Measurements from ENCODE around the gene HEXA.

DNA sequence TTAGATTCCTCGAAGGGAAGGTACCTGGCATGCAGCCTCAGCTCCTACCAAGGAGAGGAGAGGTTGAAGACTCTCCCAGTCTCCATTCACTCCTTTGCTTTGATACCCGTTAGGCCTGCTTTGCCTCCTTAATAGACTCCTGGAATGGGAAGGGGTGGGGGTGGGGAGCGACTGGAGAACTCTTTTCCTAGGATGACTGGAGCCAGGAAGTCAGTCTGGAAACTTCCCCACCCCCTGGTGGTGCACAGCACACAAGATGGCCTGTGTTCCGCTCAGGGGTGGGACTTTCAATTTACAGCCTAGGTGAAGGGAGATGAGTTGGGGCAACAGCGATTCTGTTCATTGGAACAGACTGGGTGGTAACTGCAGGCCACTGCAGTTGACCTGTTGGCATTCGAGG is 34.5 kb downstream of the HEXA start:
- TF ChIP-seq, protein P1, sequence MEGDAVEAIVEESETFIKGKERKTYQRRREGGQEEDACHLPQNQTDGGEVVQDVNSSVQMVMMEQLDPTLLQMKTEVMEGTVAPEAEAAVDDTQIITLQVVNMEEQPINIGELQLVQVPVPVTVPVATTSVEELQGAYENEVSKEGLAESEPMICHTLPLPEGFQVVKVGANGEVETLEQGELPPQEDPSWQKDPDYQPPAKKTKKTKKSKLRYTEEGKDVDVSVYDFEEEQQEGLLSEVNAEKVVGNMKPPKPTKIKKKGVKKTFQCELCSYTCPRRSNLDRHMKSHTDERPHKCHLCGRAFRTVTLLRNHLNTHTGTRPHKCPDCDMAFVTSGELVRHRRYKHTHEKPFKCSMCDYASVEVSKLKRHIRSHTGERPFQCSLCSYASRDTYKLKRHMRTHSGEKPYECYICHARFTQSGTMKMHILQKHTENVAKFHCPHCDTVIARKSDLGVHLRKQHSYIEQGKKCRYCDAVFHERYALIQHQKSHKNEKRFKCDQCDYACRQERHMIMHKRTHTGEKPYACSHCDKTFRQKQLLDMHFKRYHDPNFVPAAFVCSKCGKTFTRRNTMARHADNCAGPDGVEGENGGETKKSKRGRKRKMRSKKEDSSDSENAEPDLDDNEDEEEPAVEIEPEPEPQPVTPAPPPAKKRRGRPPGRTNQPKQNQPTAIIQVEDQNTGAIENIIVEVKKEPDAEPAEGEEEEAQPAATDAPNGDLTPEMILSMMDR (IDR thresholded peaks at IDR 0.05), result no peak
- TF ChIP-seq POLR2A (IDR thresholded peaks at IDR 0.05), result no peak

All from thyroid gland (tissue), 4 donors.